ENCODE data around the gene CMTM8. TPM values are rescaled to one million over a fixed set of nuclear protein-coding genes. Genes with fewer than 3 reads are reported as not detected.

The CMTM8 gene
- total RNA-seq, 6 experiments from 2014 or later: 13.3 to 27.1 (median 20.9) TPM

DNA sequence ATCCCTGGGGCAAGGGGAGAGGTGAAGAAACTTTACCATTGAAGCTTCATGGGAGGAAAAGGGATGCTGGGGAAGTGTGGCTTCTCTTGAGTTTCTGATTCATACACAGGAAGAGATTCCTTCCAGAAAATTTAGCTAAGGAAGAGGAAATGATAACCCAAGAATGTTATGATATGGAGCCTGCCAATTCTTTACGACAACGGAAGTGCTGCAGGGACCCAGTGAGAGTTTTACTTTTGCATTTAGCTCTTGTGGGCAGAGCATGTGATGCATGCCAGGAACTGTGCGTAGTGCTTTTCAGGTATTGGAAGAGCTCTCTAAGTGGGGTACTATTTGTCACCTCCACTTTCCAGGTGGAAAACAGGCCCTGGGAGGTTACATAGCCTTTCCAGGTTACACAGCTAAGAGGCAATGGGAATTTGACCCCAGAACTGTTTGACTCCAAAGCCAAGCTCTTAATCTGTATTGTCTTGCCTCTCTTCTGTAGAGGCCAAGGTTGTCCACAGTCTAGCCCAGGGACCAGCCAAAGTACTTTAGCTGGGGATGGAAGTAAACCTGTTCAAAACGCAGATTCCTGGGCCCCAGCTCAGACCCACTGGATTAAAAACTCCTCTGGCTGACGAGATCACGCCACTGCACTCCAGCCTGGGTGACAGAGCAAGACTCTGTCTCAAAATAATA, 176.2 kb downstream of the CMTM8 start:
- H3K4me3 ChIP-seq: no peak overlapping the region
- TF ChIP-seq POLR2A (IDR thresholded peaks at IDR 0.05): no peak
- TF ChIP-seq CTCF (IDR thresholded peaks at IDR 0.05): no peak
- H3K9me3 ChIP-seq: no peaks in the 10 kb centered on the region
- ATAC-seq (peak; percentile 78 to 89 (median 81)), DNase-seq (no peak)
- WGBS (ENCODE audit: insufficient coverage, low coverage, low lambda C conversion rate, missing lambda C conversion rate): 64% methylated on average over 6 of the region's 6 CpGs
- H3K27ac ChIP-seq: peak overlapping the region; percentile 44 to 65 (median 56)
- no peaks in the 10 kb centered on the region for H3K36me3 ChIP-seq
- H3K4me1 ChIP-seq: peaks cover 0 to 4% (median 0%) of the 10 kb centered on the region in 4 donors
- intact Hi-C loops (cut with DNase I): no loop called here
- H3K27me3 ChIP-seq: no peaks in the 10 kb centered on the region

DNA sequence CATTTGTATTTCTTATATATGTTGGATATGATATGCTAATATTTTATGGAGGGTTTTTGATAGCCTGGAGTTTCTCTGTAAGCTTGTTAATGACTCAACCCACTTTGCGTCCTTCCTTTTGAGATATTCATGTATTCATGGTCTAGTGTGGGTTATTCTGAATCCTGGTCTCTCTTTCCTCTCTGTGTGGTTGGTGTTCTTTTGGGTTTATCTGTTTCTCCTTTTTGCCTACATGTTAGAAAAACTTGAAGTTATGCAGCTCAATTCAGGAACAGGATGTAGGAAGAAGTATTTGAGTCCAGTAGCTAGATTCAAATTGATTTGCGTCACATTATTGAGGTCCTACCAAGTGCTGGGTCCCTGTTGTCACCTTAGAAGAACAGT, 181.3 kb downstream of the CMTM8 start:
- peak overlapping the region; percentile 25 to 59 (median 48) for H3K27ac ChIP-seq
- peaks cover 0 to 28% (median 5%) of the 10 kb centered on the region in 4 donors for H3K4me1 ChIP-seq
- 57% methylated on average over 2 of the region's 2 CpGs for WGBS (ENCODE audit: insufficient coverage, low coverage, low lambda C conversion rate, missing lambda C conversion rate)
- DNase-seq: no peak
- H3K27me3 ChIP-seq: no peaks in the 10 kb centered on the region
- TF ChIP-seq CTCF (IDR thresholded peaks at IDR 0.05) (no peak), POLR2A (IDR thresholded peaks at IDR 0.05) (no peak)
- H3K9me3 ChIP-seq: no peaks in the 10 kb centered on the region
- no peaks in the 10 kb centered on the region for H3K36me3 ChIP-seq
- ATAC-seq: peak in 3 of 4 donors; percentile 3 to 11 (median 6)
- intact Hi-C loops (cut with DNase I): no loop called here
- no peak overlapping the region for H3K4me3 ChIP-seq

Small RNAs within 50 kb of the gene (small RNA-seq; reads per million reads assigned to genes)
- gene AC097639.2: 0 reads per million in 2 experiments

Other genes starting within 250 kb of the CMTM8 start
- 1 to 10 TPM; 1.5 to 3.3 (median 2.6) TPM for gene GPD1L, start 132.1 kb upstream of the CMTM8 start, total RNA-seq
- gene CMTM7, start 153.2 kb downstream of the CMTM8 start, total RNA-seq: 1 to 10 TPM; 2.7 to 9.8 (median 5.0) TPM

All from right lobe of liver (tissue), 6 donors.